ENCODE results near the gene BMP7.

DNA sequence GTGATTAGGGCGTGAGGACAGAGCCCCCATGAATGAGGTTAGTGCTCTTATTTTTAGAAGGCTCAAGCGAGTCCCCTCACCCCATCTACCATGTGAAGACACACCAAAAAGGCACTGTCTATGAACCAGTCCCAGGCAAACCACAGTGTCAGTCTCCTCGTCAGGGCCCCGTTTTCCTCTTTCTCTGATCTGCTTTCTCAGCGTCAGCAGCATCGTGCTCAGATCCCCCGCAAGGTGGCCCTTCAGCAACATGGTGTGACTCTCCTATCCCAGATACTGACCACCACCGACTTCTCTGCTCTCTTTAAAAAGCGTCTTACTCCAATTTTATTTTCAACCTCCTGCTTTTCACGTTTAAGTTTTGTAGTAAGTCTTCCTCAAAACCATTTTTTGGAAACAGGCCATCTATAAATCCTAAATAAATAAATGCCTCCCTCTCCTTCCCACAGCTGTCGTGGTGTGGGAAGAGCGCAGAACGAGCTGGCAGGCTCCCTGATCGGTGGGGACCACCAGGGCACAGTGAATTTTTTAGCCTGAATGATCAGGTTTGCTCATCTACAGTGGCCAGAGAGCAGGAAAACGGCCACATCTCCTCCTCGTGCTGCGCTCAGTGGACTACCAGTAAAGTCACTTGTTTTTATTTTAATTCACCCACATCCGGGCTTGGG lies 113.1 kb downstream of the BMP7 start:
- TF ChIP-seq CTCF (IDR thresholded peaks at IDR 0.05) (no peak), POLR2A (IDR thresholded peaks at IDR 0.05) (no peak)

Data from thyroid gland (tissue), 4 donors.